ENCODE measurements around the gene SLC38A2.

The SLC38A2 gene

DNA sequence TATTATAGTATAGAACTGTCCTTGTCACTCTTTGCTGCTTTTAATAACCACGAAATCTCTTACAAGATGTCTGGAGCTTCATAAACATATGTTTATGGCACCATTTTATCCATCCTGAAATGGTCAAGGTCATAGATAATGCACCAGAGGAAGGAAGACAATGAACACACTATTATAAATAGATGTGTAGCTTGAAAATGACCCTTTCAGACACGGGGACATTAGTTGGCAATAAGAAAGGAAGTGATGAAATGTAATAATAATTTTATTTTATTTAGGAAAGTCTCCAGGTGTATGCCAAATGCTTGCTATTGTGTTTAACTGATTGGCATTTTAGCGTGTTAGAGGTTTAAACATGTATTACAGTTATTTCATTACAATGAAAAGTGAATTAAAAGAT is 36.8 kb upstream of the SLC38A2 start:
- H4K91ac ChIP-seq (ENCODE audit: low read depth, low read length), result no peak overlapping the region
- DNase-seq, result no peak
- H2AK5ac ChIP-seq (ENCODE audit: low read length), result no peak overlapping the region
- no peak overlapping the region for H3K18ac ChIP-seq (ENCODE audit: low read length)
- H2BK5ac ChIP-seq (ENCODE audit: low read depth, low read length, poor library complexity), result no peak overlapping the region
- no peak overlapping the region for H3K4me2 ChIP-seq (ENCODE audit: low read length)
- H4K12ac ChIP-seq (ENCODE audit: low read depth, low read length), result no peak overlapping the region
- no peak overlapping the region for H3K23ac ChIP-seq (ENCODE audit: low read length)
- no peak overlapping the region for H2BK12ac ChIP-seq (ENCODE audit: low read length)
- no peak overlapping the region for H2AFZ ChIP-seq (ENCODE audit: insufficient read depth, low read length, poor library complexity)
- H2BK120ac ChIP-seq (ENCODE audit: insufficient read depth, low read length, poor library complexity), result no peak overlapping the region
- no CpG with 5 or more reads among the region's 3 CpGs for WGBS (ENCODE audit: extremely low coverage, insufficient coverage, insufficient read length)
- H3K79me1 ChIP-seq (ENCODE audit: low read length), result no peaks in the 10 kb centered on the region
- no peak overlapping the region for H3K14ac ChIP-seq (ENCODE audit: low read length)
- no peaks in the 10 kb centered on the region for H3K36me3 ChIP-seq (ENCODE audit: control insufficient read depth in 1 of 2, insufficient read depth in 2 of 2, low read length in 2 of 2)
- H3K27ac ChIP-seq (ENCODE audit: low read depth, low read length), result no peak overlapping the region
- H3K9ac ChIP-seq (ENCODE audit: low read length), result no peak overlapping the region
- no peak overlapping the region for H3K4ac ChIP-seq (ENCODE audit: low read depth, low read length)
- no peak overlapping the region for H3K4me3 ChIP-seq (ENCODE audit: low read depth, low read length)
- H3K4me1 ChIP-seq (ENCODE audit: control insufficient read depth in 1 of 2, insufficient read depth in 2 of 2, low read length in 2 of 2), result no peaks in the 10 kb centered on the region
- no peaks in the 10 kb centered on the region for H3K79me2 ChIP-seq (ENCODE audit: control insufficient read depth, insufficient read depth, low read length, poor library complexity)
- H4K8ac ChIP-seq (ENCODE audit: low read depth, low read length), result no peak overlapping the region
- H3K9me3 ChIP-seq (ENCODE audit: insufficient read depth, low read depth, low read length), result no peaks in the 10 kb centered on the region
- no peaks in the 10 kb centered on the region for H3K27me3 ChIP-seq (ENCODE audit: insufficient read depth, low read length)

DNA sequence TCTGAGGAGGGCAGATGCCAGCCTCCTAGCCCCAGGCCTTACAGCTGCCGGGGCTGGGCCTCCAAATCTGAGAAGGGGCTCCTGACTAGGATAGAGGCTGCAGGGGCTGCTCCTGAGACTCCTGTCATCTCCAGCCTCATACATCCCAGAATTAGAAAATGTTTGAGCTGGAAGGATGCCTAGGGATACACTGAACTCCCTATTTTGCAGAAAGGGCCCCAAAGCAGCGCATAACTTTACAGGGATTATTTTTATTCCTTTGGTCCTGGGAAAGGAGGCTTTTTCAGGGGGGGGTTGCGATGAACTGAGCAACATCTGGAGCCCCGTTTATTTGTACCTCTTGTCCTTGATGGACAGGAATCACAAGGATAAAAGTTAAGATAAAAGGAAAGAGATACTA is 35.9 kb upstream of the SLC38A2 start:
- Histone ChIP-seq H2BK12ac (ENCODE audit: low read length) (no peak overlapping the region), H3K4me2 (ENCODE audit: low read length) (no peak overlapping the region), H3K23ac (ENCODE audit: low read length) (no peak overlapping the region), H3K79me1 (ENCODE audit: low read length) (no peaks in the 10 kb centered on the region), H3K4me3 (ENCODE audit: low read depth, low read length) (no peak overlapping the region), H3K18ac (ENCODE audit: low read length) (no peak overlapping the region), H3K4ac (ENCODE audit: low read depth, low read length) (no peak overlapping the region), H3K9ac (ENCODE audit: low read length) (no peak overlapping the region), H2AFZ (ENCODE audit: insufficient read depth, low read length, poor library complexity) (no peak overlapping the region), H4K12ac (ENCODE audit: low read depth, low read length) (no peak overlapping the region), H3K79me2 (ENCODE audit: control insufficient read depth, insufficient read depth, low read length, poor library complexity) (no peaks in the 10 kb centered on the region), H3K36me3 (ENCODE audit: control insufficient read depth in 1 of 2, insufficient read depth in 2 of 2, low read length in 2 of 2) (no peaks in the 10 kb centered on the region), H2AK5ac (ENCODE audit: low read length) (no peak overlapping the region), H3K27me3 (ENCODE audit: insufficient read depth, low read length) (no peaks in the 10 kb centered on the region), H3K27ac (ENCODE audit: low read depth, low read length) (no peak overlapping the region), H2BK120ac (ENCODE audit: insufficient read depth, low read length, poor library complexity) (no peak overlapping the region), H3K4me1 (ENCODE audit: control insufficient read depth in 1 of 2, insufficient read depth in 2 of 2, low read length in 2 of 2) (no peaks in the 10 kb centered on the region), H2BK5ac (ENCODE audit: low read depth, low read length, poor library complexity) (no peak overlapping the region), H3K14ac (ENCODE audit: low read length) (no peak overlapping the region), H4K91ac (ENCODE audit: low read depth, low read length) (no peak overlapping the region), H3K9me3 (ENCODE audit: insufficient read depth, low read depth, low read length) (no peaks in the 10 kb centered on the region), H4K8ac (ENCODE audit: low read depth, low read length) (no peak overlapping the region)
- DNase-seq, result no peak
- WGBS (ENCODE audit: extremely low coverage, insufficient coverage, insufficient read length), result no CpG with 5 or more reads among the region's 4 CpGs

DNA sequence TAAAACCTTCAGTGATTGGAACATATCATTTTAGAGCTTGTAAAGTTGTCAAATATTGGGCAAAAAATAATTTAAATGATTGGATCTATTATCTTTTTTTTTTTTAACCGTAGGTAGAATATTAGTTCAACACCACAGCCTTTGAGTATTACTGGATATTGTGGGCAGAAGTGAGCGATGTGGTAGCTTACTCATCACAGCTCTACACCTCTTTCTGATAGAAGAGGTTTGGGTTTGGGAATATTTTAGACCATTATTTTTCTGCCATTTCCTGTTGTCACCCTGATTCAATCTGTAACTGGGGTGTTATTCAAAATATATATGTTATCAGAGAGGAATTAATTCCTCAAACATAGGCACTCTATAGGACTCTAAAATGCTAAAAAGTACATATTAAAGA is 34.8 kb upstream of the SLC38A2 start:
- H2BK12ac ChIP-seq (ENCODE audit: low read length), result no peak overlapping the region
- no peaks in the 10 kb centered on the region for H3K79me1 ChIP-seq (ENCODE audit: low read length)
- no peak overlapping the region for H2BK5ac ChIP-seq (ENCODE audit: low read depth, low read length, poor library complexity)
- H2AK5ac ChIP-seq (ENCODE audit: low read length), result no peak overlapping the region
- H3K9ac ChIP-seq (ENCODE audit: low read length), result no peak overlapping the region
- H3K9me3 ChIP-seq (ENCODE audit: insufficient read depth, low read depth, low read length), result no peaks in the 10 kb centered on the region
- no CpG with 5 or more reads among the region's 2 CpGs for WGBS (ENCODE audit: extremely low coverage, insufficient coverage, insufficient read length)
- no peak overlapping the region for H2BK120ac ChIP-seq (ENCODE audit: insufficient read depth, low read length, poor library complexity)
- no peak overlapping the region for H3K27ac ChIP-seq (ENCODE audit: low read depth, low read length)
- no peaks in the 10 kb centered on the region for H3K79me2 ChIP-seq (ENCODE audit: control insufficient read depth, insufficient read depth, low read length, poor library complexity)
- H2AFZ ChIP-seq (ENCODE audit: insufficient read depth, low read length, poor library complexity), result no peak overlapping the region
- H3K4me1 ChIP-seq (ENCODE audit: control insufficient read depth in 1 of 2, insufficient read depth in 2 of 2, low read length in 2 of 2), result no peaks in the 10 kb centered on the region
- no peak overlapping the region for H4K8ac ChIP-seq (ENCODE audit: low read depth, low read length)
- no peaks in the 10 kb centered on the region for H3K36me3 ChIP-seq (ENCODE audit: control insufficient read depth in 1 of 2, insufficient read depth in 2 of 2, low read length in 2 of 2)
- H3K4me3 ChIP-seq (ENCODE audit: low read depth, low read length), result no peak overlapping the region
- no peaks in the 10 kb centered on the region for H3K27me3 ChIP-seq (ENCODE audit: insufficient read depth, low read length)
- H3K23ac ChIP-seq (ENCODE audit: low read length), result no peak overlapping the region
- no peak overlapping the region for H3K4me2 ChIP-seq (ENCODE audit: low read length)
- no peak overlapping the region for H3K18ac ChIP-seq (ENCODE audit: low read length)
- H3K4ac ChIP-seq (ENCODE audit: low read depth, low read length), result no peak overlapping the region
- H4K91ac ChIP-seq (ENCODE audit: low read depth, low read length), result no peak overlapping the region
- DNase-seq, result no peak
- H3K14ac ChIP-seq (ENCODE audit: low read length), result no peak overlapping the region
- H4K12ac ChIP-seq (ENCODE audit: low read depth, low read length), result no peak overlapping the region

DNA sequence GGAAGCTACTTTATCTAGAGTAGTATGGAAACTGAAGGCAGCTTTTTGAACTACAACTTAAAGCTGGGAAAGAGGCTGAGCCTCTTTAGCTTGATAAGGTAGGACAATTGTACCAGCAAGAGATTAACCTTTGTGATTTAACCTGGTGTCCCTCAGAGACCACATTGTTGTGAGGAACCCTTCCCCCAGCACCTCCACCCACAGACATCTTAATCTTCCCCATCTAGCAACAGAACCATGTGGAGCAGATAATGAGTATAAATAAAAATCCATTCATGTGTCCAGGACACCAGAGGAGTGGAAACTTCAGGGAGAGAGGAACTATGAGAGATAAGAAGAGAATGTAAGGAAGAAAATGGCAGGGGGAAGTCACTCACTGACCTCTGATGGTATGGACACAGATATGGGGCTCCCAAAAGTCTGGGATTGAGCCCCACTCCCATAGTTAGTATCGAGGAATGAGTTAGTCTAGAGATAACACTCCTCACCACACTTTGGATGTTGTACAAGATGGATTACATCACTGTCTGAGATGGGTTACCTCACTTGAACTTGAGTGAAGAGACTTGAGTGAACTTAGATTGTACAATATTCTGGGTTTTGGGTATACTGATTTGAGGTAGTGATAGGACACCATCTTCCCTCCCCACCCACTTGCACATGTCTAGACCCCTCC is 33.9 kb upstream of the SLC38A2 start:
- H3K14ac ChIP-seq (ENCODE audit: low read length), result no peak overlapping the region
- H3K4me1 ChIP-seq (ENCODE audit: control insufficient read depth in 1 of 2, insufficient read depth in 2 of 2, low read length in 2 of 2), result no peaks in the 10 kb centered on the region
- no peak overlapping the region for H2BK120ac ChIP-seq (ENCODE audit: insufficient read depth, low read length, poor library complexity)
- H3K27ac ChIP-seq (ENCODE audit: low read depth, low read length), result no peak overlapping the region
- no peak overlapping the region for H3K9ac ChIP-seq (ENCODE audit: low read length)
- no peak for DNase-seq
- H4K91ac ChIP-seq (ENCODE audit: low read depth, low read length), result no peak overlapping the region
- no peaks in the 10 kb centered on the region for H3K36me3 ChIP-seq (ENCODE audit: control insufficient read depth in 1 of 2, insufficient read depth in 2 of 2, low read length in 2 of 2)
- no peak overlapping the region for H3K4me3 ChIP-seq (ENCODE audit: low read depth, low read length)
- WGBS (ENCODE audit: extremely low coverage, insufficient coverage, insufficient read length), result no CpG with 5 or more reads among the region's 1 CpG
- H3K23ac ChIP-seq (ENCODE audit: low read length), result no peak overlapping the region
- H3K4me2 ChIP-seq (ENCODE audit: low read length), result no peak overlapping the region
- no peaks in the 10 kb centered on the region for H3K79me2 ChIP-seq (ENCODE audit: control insufficient read depth, insufficient read depth, low read length, poor library complexity)
- H3K4ac ChIP-seq (ENCODE audit: low read depth, low read length), result no peak overlapping the region
- no peak overlapping the region for H2AFZ ChIP-seq (ENCODE audit: insufficient read depth, low read length, poor library complexity)
- no peaks in the 10 kb centered on the region for H3K79me1 ChIP-seq (ENCODE audit: low read length)
- no peaks in the 10 kb centered on the region for H3K9me3 ChIP-seq (ENCODE audit: insufficient read depth, low read depth, low read length)
- no peak overlapping the region for H3K18ac ChIP-seq (ENCODE audit: low read length)
- no peak overlapping the region for H4K8ac ChIP-seq (ENCODE audit: low read depth, low read length)
- no peak overlapping the region for H2BK12ac ChIP-seq (ENCODE audit: low read length)
- no peak overlapping the region for H2BK5ac ChIP-seq (ENCODE audit: low read depth, low read length, poor library complexity)
- H4K12ac ChIP-seq (ENCODE audit: low read depth, low read length), result no peak overlapping the region
- no peak overlapping the region for H2AK5ac ChIP-seq (ENCODE audit: low read length)
- no peaks in the 10 kb centered on the region for H3K27me3 ChIP-seq (ENCODE audit: insufficient read depth, low read length)
